ENCODE measurements around the gene C1QTNF5.

The C1QTNF5 gene

GRCh38 chr11:119318240-119319135 is 22.2 kb downstream of the C1QTNF5 start:
- DNase-seq (ENCODE audit: low read depth) = peak; percentile 95
- no peak overlapping the region for H3K4me3 ChIP-seq (ENCODE audit: low read depth, low read length)
- peak; percentile 16; the same call in 1 of the 2 replicates for TF ChIP-seq MAX (IDR thresholded peaks at IDR 0.05; ENCODE audit: low read depth, low read length)
- peak; percentile 74 for TF ChIP-seq MYC (IDR thresholded peaks at IDR 0.05; ENCODE audit: low read depth, low read length)
- no peak for TF ChIP-seq CTCF (IDR thresholded peaks at IDR 0.05; ENCODE audit: low read depth, low read length)
- peak; percentile 88 for TF ChIP-seq POLR2A (IDR thresholded peaks at IDR 0.05; ENCODE audit: extremely low read depth, insufficient read length)

- DNase-seq (ENCODE audit: low read depth) = no peak
- H3K4me3 ChIP-seq (ENCODE audit: low read depth, low read length) = peak overlapping the region; percentile 46
- no peak for TF ChIP-seq MAX (IDR thresholded peaks at IDR 0.05; ENCODE audit: low read depth, low read length)
- TF ChIP-seq MYC (IDR thresholded peaks at IDR 0.05; ENCODE audit: low read depth, low read length) = no peak
- TF ChIP-seq CTCF (IDR thresholded peaks at IDR 0.05; ENCODE audit: low read depth, low read length) = no peak
- no peak for TF ChIP-seq POLR2A (IDR thresholded peaks at IDR 0.05; ENCODE audit: extremely low read depth, insufficient read length)
Measured at GRCh38 chr11:119317592-119318239, 23.0 kb downstream of the C1QTNF5 start.

GRCh38 chr11:119316729-119317591 is 23.7 kb downstream of the C1QTNF5 start, which contains the start of gene MCAM:
Gene MCAM, minus strand, starts transcription at chr11:119317130. Its CDS starts 29 bp downstream, at chr11:119317101.
- TF ChIP-seq CTCF (IDR thresholded peaks at IDR 0.05; ENCODE audit: low read depth, low read length) (no peak), POLR2A (IDR thresholded peaks at IDR 0.05; ENCODE audit: extremely low read depth, insufficient read length) (peak; percentile 74)
- peak within 1 kb of the TSS; percentile 50 for H3K4me3 ChIP-seq (ENCODE audit: low read depth, low read length)
- peak; percentile 93 for DNase-seq (ENCODE audit: low read depth)

GRCh38 chr11:119316016-119316728 is 24.5 kb downstream of the C1QTNF5 start:
- peak overlapping the region; percentile 50 for H3K4me3 ChIP-seq (ENCODE audit: low read depth, low read length)
- TF ChIP-seq CTCF (IDR thresholded peaks at IDR 0.05; ENCODE audit: low read depth, low read length) (no peak), MYC (IDR thresholded peaks at IDR 0.05; ENCODE audit: low read depth, low read length) (no peak), POLR2A (IDR thresholded peaks at IDR 0.05; ENCODE audit: extremely low read depth, insufficient read length) (no peak), MAX (IDR thresholded peaks at IDR 0.05; ENCODE audit: low read depth, low read length) (no peak)
- DNase-seq (ENCODE audit: low read depth) = no peak
